WTC11 (cell line): Measurements from ENCODE around the gene NHS. TPM values are rescaled to one million over a fixed set of nuclear protein-coding genes. Genes with fewer than 3 reads are reported as not detected.

Experiments
- ATAC-seq: fragments of 200-7000 bp; cut with Tn5 transposase; 2 replicates; pipeline ENCODE4 v1.10.0; 2021; ENCODE audit warnings: mild to moderate bottlenecking, moderate library complexity
- CTCF ChIA-PET: fragments of 300-600 bp; sonication (Branson Sonifier 250); formaldehyde crosslinking; loops from one replicate; lab custom pipeline; 2021; ENCODE audit warnings: antibody characterized with exemption; lab: Charles Lee
- POLR2A ChIA-PET: fragments of 350-600 bp; sonication (Branson Sonifier 250); formaldehyde crosslinking; loops from one replicate; lab custom pipeline; 2021; ENCODE audit warnings: antibody characterized with exemption; lab: Charles Lee
- DNase-seq: peaks from one replicate; pipeline ENCODE4 v3.0.0; 2021; ENCODE audit warnings: low spot score
- H3K27ac Mint-ChIP-seq: 2 replicates; pipeline ENCODE4 v1.8.0; 2021; ENCODE audit warnings: mixed read lengths
- H3K27me3 Mint-ChIP-seq: 2 replicates; pipeline ENCODE4 v1.8.0; 2021; ENCODE audit warnings: low read depth, mild to moderate bottlenecking, moderate library complexity, mixed read lengths
- H3K36me3 Mint-ChIP-seq: 2 replicates; pipeline ENCODE4 v1.8.0; 2021; ENCODE audit warnings: mixed read lengths
- H3K4me1 Mint-ChIP-seq: 2 replicates; pipeline ENCODE4 v1.8.0; 2022; ENCODE audit warnings: mixed read lengths
- H3K4me3 Mint-ChIP-seq: 2 replicates; pipeline ENCODE4 v1.8.0; 2021; ENCODE audit warnings: mild to moderate bottlenecking, moderate library complexity, mixed read lengths
- H3K9me3 Mint-ChIP-seq: 2 replicates; pipeline ENCODE4 v1.8.0; 2021; ENCODE audit warnings: mixed read lengths
- CREM ChIP-seq: sonication (generic); formaldehyde crosslinking; IDR thresholded peaks from 2 replicates; pipeline ENCODE4 v1.8.1; 2022; ENCODE audit warnings: mild to moderate bottlenecking, missing genetic modification reagents, moderate library complexity
- ESRRA ChIP-seq: sonication (generic); formaldehyde crosslinking; IDR thresholded peaks from 2 replicates; pipeline ENCODE4 v1.8.1; 2022; ENCODE audit warnings: mild to moderate bottlenecking, missing genetic modification reagents, borderline replicate concordance
- FOXP1 ChIP-seq: sonication (generic); formaldehyde crosslinking; IDR thresholded peaks from 2 replicates; pipeline ENCODE4 v1.8.0; 2022; ENCODE audit warnings: missing genetic modification reagents, mild to moderate bottlenecking, moderate library complexity, borderline replicate concordance
- JUN ChIP-seq: sonication (generic); formaldehyde crosslinking; IDR thresholded peaks from 2 replicates; pipeline ENCODE4 v1.8.0; 2023; ENCODE audit warnings: mild to moderate bottlenecking, missing genetic modification reagents
- KAT7 ChIP-seq: sonication (generic); formaldehyde crosslinking; IDR thresholded peaks from 2 replicates; pipeline ENCODE4 v1.8.1; 2023; ENCODE audit warnings: missing genetic modification reagents, mild to moderate bottlenecking, borderline replicate concordance
- MXD4 ChIP-seq: fragments of 250-450 bp; sonication (Bioruptor Pico); IDR thresholded peaks from 2 replicates; pipeline ENCODE4 v1.8.0; 2021; ENCODE audit warnings: mild to moderate bottlenecking, moderate library complexity, borderline replicate concordance
- PREB ChIP-seq: sonication (generic); formaldehyde crosslinking; IDR thresholded peaks from 2 replicates; pipeline ENCODE4 v1.8.1; 2022; ENCODE audit warnings: mild to moderate bottlenecking, missing genetic modification reagents, moderate library complexity, borderline replicate concordance
- PRRX2 ChIP-seq: fragments of 250-450 bp; sonication (Bioruptor Pico); IDR thresholded peaks from 2 replicates; pipeline ENCODE4 v1.8.0; 2021; ENCODE audit warnings: mild to moderate bottlenecking
- STAT6 ChIP-seq: sonication (generic); formaldehyde crosslinking; conservative IDR thresholded peaks from 2 replicates; pipeline ENCODE4 v1.8.1; 2023; ENCODE audit warnings: mild to moderate bottlenecking, low read depth, missing genetic modification reagents, moderate library complexity
- ZNF138 ChIP-seq: sonication (generic); formaldehyde crosslinking; conservative IDR thresholded peaks from 2 replicates; pipeline ENCODE4 v1.8.1; 2022; ENCODE audit warnings: mild to moderate bottlenecking, moderate library complexity, missing genetic modification reagents
- ZNF232 ChIP-seq: sonication (generic); formaldehyde crosslinking; IDR thresholded peaks from 2 replicates; pipeline ENCODE4 v1.8.0; 2022; ENCODE audit warnings: mild to moderate bottlenecking, missing genetic modification reagents
- ZNF532 ChIP-seq: fragments of 250-450 bp; sonication (Bioruptor Pico); IDR thresholded peaks from 2 replicates; pipeline ENCODE4 v1.9.0; 2021; ENCODE audit warnings: mild to moderate bottlenecking, borderline replicate concordance
- total RNA-seq: library from RNA; stranded (reverse); gene quantifications from 3 replicates; pipeline ENCODE4 v1.2.3, GENCODE V29; 2021
- TF ChIP-seq, protein P1 (sequence below): sonication (generic); formaldehyde crosslinking; IDR thresholded peaks from 2 replicates; pipeline ENCODE4 v1.8.0; 2022; ENCODE audit warnings: missing genetic modification reagents

Gene NHS
- total RNA-seq, 1 experiment from 2014 or later = 5.8 TPM

GRCh38 chrX:17580539-17581152 is 205.6 kb downstream of the NHS start (continued):
- TF ChIP-seq ZNF532 (CRISPR knock-in tag) = no peak
- TF ChIP-seq PREB (CRISPR knock-in tag) = no peak
- no peak for TF ChIP-seq ZNF138
- no peak for TF ChIP-seq ZNF232 (CRISPR knock-in tag)
- no peak for TF ChIP-seq FOXP1 (CRISPR knock-in tag)
- TF ChIP-seq STAT6 = no peak
- TF ChIP-seq JUN = no peak
- no peak for TF ChIP-seq CREM (CRISPR knock-in tag)

- Mint-ChIP-seq H3K9me3 (no peaks in the 10 kb centered on the region), H3K36me3 (no peaks in the 10 kb centered on the region), H3K27ac (no peak overlapping the region), H3K27me3 (no peaks in the 10 kb centered on the region), H3K4me1 (peaks cover 20% of the 10 kb centered on the region), H3K4me3 (no peak overlapping the region)
- ATAC-seq = no peak
- ChIA-PET POLR2A (no interaction called here), CTCF (no interaction called here)
- TF ChIP-seq PRRX2 (CRISPR knock-in tag) = no peak
- TF ChIP-seq JUN = no peak
- TF ChIP-seq MXD4 (CRISPR knock-in tag) = no peak
- TF ChIP-seq, protein P1, sequence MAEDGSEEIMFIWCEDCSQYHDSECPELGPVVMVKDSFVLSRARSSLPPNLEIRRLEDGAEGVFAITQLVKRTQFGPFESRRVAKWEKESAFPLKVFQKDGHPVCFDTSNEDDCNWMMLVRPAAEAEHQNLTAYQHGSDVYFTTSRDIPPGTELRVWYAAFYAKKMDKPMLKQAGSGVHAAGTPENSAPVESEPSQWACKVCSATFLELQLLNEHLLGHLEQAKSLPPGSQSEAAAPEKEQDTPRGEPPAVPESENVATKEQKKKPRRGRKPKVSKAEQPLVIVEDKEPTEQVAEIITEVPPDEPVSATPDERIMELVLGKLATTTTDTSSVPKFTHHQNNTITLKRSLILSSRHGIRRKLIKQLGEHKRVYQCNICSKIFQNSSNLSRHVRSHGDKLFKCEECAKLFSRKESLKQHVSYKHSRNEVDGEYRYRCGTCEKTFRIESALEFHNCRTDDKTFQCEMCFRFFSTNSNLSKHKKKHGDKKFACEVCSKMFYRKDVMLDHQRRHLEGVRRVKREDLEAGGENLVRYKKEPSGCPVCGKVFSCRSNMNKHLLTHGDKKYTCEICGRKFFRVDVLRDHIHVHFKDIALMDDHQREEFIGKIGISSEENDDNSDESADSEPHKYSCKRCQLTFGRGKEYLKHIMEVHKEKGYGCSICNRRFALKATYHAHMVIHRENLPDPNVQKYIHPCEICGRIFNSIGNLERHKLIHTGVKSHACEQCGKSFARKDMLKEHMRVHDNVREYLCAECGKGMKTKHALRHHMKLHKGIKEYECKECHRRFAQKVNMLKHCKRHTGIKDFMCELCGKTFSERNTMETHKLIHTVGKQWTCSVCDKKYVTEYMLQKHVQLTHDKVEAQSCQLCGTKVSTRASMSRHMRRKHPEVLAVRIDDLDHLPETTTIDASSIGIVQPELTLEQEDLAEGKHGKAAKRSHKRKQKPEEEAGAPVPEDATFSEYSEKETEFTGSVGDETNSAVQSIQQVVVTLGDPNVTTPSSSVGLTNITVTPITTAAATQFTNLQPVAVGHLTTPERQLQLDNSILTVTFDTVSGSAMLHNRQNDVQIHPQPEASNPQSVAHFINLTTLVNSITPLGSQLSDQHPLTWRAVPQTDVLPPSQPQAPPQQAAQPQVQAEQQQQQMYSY (CRISPR knock-in tag) = no peak
- no peak for TF ChIP-seq KAT7 (CRISPR knock-in tag)
- TF ChIP-seq ESRRA (CRISPR knock-in tag) = no peak
- DNase-seq = no peak
Observed at GRCh38 chrX:17581641-17582040, 206.6 kb downstream of the NHS start.
